ENCODE results near the gene ZNF697.
A peak's percentile ranks its signal among the peaks of the same experiment; 100 is the strongest.
"Not testable (repeated sequence)": the region's sequence is repeated elsewhere in the genome, so short reads cannot be mapped to it uniquely, and the experiment has no call there.

The ZNF697 gene

GRCh38 chr1:119626011-119626545 is 22.0 kb downstream of the ZNF697 start:
- DNase-seq = no peak

- DNase-seq = no peak
Measured at GRCh38 chr1:119623678-119624077, 24.4 kb downstream of the ZNF697 start.

DNA sequence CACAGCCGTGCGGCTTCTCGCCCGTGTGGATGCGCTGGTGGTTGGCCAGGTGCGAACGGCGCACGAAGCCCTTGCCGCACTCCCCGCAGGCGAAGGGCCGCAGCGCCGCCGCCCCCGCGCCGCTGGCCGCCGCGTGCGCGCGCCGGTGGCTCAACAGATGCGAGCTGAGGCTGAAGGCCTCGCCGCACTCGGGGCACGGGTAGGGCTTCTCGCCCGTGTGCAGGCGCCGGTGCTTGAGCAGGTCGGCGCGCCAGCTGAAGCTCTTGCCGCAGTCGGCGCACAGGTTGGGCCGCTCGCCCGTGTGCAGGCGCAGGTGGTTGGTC is 24.9 kb downstream of the ZNF697 start:
- no peak for DNase-seq

GRCh38 chr1:119622311-119623192 is 25.5 kb downstream of the ZNF697 start:
- DNase-seq = no peak

DNA sequence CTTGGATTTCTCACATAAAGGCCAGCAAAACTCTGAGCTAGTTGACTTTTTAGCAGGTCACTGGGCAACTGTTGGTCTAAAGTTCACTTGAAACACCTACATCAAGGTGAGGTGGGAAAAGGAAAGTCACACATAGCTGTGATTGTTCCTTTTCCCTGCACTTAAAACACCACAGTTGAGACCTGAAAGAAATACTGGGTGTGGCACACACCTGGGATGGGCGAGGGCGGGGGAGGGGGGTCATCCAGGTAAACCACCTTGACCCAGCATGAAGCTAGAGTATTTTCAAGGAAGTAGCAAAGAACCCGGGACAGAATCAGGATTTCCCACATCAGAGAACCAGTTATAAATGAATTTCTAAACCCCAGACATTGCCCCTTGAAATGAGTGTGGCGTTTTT is 26.4 kb downstream of the ZNF697 start:
- no peak for DNase-seq

DNA sequence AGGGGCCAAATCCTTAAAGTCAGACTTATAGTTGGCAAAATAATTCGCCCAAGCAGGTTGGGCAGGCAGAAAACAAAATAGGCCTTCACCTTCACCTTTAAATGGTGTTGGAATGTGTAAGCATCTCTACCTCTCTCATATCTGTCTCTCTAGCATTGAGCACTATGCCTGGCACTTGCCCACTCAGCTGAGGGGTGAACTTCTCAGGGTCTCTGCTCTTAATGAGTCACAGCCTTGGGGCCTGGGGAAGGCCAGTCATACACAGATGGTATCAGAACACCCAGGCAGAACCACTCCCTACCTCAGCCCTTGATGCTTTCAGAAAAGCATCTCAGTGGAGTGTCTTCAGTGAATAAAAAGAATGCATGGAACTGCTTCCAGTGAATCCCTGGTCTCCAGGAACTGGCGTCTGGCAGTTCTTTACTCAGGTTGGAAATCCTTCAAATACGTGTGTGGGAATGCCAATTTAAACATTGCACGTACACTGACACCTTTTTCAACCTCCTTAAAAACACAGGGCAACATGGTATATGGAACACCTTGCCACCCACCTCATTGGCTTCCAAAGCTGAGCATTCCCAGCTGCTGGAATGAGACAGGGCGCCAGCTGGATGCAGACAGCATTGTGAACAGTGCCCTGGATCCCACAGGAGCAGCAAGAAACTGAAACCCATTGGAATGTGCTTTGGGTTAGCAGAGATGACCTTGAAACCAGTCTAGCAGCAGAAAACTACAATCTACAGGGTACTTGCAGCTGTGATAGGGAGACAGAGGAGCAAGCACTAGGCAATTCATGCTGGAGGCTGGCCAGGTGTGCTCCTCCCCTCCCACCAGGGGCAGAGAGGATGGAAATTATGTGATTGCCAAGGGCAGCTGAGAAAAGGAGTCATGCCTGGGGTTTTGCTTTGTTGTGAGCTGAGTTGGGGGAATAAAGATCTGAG is 30.0 kb downstream of the ZNF697 start:
- DNase-seq = no peak

DNA sequence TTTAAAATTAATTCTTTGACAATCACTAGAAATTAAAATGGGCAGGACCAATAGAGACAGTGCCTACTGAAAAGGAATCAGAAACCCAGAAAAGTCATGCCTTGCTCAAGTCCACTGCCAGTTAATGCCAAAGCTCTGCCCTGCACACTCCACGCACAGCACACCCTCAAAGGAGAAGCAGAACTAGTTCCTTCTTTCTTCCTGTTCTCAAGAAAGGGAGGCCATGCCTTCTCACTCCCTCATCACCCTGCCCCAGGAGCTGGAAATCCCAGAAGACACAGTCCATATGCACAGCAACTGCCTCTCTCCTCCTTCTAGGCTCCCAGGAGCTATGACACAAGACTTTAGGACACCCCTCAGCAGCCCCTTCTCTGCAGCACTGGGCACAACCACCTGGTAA is 31.3 kb downstream of the ZNF697 start:
- not testable (repeated sequence) for DNase-seq

- DNase-seq = not testable (repeated sequence)
Measured at GRCh38 chr1:119615100-119615499, 33.0 kb downstream of the ZNF697 start.

DNA sequence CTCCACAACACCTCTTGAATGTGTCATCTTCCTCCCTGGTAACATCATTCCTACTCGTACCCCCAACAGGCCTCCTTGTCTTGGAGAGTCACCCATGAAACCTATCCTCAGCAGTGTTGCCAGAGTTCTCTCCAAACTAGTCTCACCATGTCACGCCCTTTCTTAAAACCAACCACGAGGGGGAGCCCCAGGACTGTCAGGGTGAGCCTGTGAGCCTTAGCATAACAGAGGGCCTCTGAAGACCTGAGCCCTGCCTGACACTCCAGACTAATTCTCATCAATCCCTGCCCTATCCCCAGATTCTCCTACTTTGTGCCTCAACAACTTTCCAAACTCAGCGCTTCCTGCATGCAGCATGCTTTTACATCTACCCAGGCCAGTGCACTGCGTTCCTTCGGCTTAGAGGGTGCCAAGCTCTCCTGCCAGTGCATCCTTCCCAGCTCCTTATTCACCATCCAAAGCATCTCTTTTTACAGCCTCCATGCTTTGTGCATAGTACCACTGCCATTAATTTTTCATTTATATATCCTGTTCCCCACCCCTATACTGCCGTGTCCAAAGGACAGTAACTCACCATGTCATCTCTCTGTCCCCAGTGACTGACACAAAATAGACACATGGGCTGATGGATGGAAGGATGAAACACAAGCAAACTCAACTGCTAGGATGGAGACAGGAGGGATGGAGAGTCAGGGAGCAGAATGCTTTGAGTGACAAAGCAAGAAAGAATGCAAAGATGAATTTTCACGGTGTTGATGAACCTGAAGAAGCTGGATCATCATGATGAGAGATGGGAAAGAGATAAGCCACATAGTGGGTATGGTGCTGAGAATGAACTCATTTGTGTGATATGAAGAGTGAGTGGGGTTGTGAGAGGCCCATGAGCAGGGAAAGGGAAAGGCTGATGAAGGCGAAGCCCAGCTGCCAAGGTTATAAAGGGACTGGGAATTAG is 34.0 kb downstream of the ZNF697 start:
- DNase-seq = peak; percentile 45

DNA sequence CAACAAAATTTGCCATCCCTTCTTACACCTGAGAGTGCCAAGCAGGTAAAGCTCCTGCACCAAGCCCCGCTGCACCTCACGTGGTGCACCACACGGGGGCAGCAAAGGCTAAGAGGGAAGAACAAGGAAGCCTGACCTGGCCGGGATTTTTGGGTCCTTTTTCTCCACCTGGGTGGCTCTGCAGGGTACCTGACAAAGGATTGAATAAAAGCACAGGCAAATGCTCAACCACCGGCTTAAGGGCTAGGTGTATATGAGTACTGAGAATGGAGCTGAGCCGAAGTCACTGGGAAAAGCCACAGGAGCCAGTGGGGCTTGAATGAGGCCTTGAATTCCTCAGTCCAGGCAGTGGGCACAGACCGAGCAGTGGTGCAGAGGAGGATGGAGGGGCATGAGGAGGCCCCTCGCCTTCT is 36.4 kb downstream of the ZNF697 start:
- peak; percentile 32 for DNase-seq

GRCh38 chr1:119608816-119609215 is 39.2 kb downstream of the ZNF697 start:
- DNase-seq = not testable (repeated sequence)

DNA sequence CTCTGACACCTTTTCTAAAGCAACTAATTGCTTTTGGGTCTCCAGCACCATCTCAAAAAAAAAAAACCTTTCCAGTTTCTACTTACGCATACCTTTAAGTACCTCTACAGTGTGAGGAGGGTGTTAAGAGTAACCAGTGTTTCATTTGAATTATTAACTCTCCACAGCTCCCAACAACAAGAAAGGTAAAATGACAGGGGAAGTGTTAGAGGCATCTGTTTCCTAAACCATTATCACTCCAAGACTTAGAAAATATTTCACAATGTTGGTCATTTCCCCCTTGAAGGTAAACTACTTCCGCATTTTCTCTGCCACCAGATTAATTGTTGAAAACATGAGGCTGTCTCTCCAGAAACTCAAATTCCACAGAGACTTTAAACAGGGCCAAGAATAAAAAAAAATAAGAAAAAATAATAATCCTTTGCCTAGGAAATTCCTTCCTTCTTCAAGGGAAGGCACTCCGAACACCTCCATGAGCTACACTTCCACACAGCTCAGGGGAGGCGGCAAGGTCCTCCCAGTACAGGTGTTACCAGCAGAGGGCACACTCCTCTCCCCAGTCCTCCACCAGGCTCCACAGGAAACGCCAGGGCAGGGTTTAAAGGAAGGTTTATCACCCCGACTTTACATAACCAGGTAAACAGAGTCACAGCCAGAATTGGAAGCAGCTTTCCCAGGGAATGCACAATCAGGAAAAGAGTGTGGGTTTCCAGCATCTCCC is 40.8 kb downstream of the ZNF697 start:
- not testable (repeated sequence) for DNase-seq

DNA sequence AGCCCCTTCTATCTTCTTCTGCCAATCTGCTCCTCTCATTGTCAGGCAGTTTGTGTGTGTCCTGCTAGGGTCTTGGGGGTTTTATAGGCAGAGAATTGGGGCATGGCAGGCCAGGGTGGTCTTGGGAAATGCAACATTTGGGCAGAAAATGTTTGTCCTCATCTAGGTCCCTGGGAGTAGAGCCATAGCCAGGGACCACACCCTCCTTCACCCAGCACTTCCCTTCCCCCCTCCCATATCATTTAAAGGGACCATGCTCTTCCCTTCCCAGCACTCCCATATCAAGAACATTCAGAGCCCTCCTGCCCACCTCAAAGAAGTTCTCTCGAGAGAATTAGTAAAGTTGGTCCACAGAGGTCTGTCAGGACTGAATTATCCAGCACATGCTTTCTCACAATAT is 41.7 kb downstream of the ZNF697 start:
- DNase-seq = no peak

- DNase-seq = no peak
Measured at GRCh38 chr1:119605686-119606085, 42.4 kb downstream of the ZNF697 start.

DNA sequence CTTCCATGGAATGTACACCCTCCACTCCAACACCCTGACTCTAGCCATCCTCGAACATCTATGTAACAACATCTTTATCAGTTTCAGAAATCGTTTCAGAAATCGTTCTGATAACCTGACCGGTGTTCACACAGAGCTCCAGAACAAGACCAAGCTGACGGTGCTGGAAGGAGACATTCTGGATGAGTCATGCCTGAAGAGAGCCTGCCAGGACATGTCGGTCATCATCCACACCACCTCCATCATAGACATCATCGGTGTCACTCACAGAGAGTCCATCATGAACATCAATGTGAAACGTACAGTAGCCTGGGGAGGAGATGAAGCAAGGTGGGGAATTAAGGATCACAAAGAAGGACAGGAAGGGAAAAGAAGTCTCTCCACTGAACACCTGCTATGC is 43.0 kb downstream of the ZNF697 start:
- not testable (repeated sequence) for DNase-seq

GRCh38 chr1:119603695-119604094 is 44.4 kb downstream of the ZNF697 start:
- no peak for DNase-seq

DNA sequence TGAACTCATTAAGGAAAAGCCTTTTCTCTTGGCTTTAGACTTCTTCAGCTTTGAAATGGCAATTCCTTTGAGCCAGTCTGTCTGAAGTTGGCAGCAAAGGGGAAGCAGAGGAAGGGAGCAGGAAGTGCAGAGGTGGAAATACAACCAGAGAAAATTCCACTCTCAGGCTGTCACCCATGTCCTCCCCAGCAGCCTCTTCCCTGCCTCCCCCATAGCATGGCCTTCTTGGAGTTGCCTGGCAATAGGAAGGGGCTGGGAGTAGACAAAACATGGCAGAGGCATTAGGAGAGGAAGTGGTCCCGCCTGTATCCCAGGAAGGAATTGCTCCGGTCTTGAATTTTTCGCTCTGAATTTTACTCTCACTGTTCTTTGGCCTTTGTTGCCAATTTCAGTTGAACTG is 44.8 kb downstream of the ZNF697 start:
- not testable (repeated sequence) for DNase-seq

DNA sequence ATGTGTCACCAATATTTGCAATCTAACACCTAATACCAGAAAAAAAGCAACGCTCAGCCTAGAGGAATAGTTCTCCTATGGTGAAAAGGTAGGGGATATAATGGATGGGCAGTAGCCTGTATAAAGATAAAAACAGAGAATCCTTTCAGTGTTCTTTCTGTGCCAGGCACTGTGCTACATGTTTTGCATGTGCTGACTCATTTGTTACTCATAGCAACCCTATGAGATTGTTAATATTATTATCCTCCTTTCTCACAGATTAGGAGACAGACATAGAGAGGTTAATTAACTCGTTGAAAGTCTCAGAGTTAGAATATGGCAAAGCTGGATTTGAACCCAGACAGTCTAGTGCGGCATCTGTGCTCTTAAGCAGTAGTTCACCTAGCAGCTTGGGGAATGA is 45.3 kb downstream of the ZNF697 start:
- not testable (repeated sequence) for DNase-seq

GRCh38 chr1:119602169-119602568 is 45.9 kb downstream of the ZNF697 start:
- no peak for DNase-seq

DNA sequence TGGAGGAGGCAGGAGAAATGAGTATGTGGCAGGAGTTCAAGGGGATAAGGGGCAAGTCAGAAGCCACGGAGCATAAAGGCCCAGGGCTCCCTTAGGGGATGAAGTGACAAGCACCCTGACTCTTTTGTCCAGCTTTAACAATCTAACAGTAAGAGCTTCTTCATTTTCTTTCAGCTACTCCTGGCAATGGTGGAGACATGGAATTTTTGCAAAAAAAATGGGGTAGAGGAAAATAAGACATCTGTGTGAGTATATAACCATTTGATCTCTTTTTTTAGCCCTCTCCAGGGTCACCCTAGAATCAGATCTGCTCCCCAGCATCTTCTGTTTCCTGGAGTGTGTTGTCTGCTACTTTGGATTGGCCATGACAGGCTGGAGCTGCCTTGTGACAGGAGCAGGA is 47.1 kb downstream of the ZNF697 start:
- DNase-seq = no peak

DNA sequence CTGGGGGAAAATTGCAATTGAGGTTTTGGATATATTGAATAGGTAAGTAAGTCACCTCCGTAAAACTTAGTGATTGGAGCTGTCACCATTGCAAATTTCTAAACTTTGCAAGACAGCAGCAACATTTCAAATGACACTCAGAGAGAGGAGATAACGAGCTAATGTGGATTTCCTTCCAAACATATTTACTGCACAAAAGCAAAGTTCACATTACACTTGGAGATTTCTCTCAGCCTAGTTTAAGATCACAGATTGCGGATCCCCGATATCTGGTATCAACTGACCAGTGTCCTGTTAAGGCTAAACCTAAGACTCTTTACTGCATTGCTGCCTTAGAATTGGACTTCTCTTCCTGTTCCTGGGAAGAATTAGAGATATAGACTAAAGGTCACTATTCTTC is 47.5 kb downstream of the ZNF697 start:
- no peak for DNase-seq

- no peak for DNase-seq
Measured at GRCh38 chr1:119595606-119596005, 52.5 kb downstream of the ZNF697 start.

Measured in CD4-positive, alpha-beta T cell treated with Interleukin-17A for 1 hour (primary cell).